GM23248 (cell line): ENCODE data around the gene FAM169A. TPM values are rescaled to one million over a fixed set of nuclear protein-coding genes. Genes with fewer than 3 reads are reported as not detected.

Source experiments
- DNase-seq: peaks from one replicate; pipeline ENCODE4 v3.0.0-alpha.2; 2015
- H2AFZ ChIP-seq: fragments of 200-600 bp; sonication (generic); 2 replicates; pipeline ENCODE4 v1.6.1; 2016; ENCODE audit warnings: antibody characterized with exemption
- H3F3A ChIP-seq: fragments of 200-600 bp; sonication (generic); 2 replicates; pipeline ENCODE4 v1.6.1; 2016; ENCODE audit warnings: mild to moderate bottlenecking, antibody characterized with exemption, mixed run types; ENCODE audit not compliant: insufficient read depth
- H3K27ac ChIP-seq: fragments of 200-600 bp; sonication (generic); 2 replicates; pipeline ENCODE4 v1.5.1; 2016; ENCODE audit warnings: mild to moderate bottlenecking
- H3K27me3 ChIP-seq: fragments of 200-600 bp; sonication (generic); replicated peaks from 2 replicates; pipeline ENCODE4 v1.6.1; 2016; ENCODE audit warnings: mild to moderate bottlenecking; ENCODE audit not compliant: insufficient read depth
- H3K36me3 ChIP-seq: fragments of 200-600 bp; sonication (generic); 2 replicates; pipeline ENCODE4 v1.6.1; 2016; ENCODE audit warnings: low read depth, mild to moderate bottlenecking
- H3K4me1 ChIP-seq: fragments of 200-600 bp; sonication (generic); 2 replicates; pipeline ENCODE4 v1.6.1; 2016; ENCODE audit warnings: mild to moderate bottlenecking; ENCODE audit not compliant: insufficient read depth
- H3K4me2 ChIP-seq: fragments of 200-600 bp; sonication (generic); one replicate; pipeline ENCODE4 v1.6.1; 2016; ENCODE audit warnings: mild to moderate bottlenecking; ENCODE audit not compliant: unreplicated experiment
- H3K4me3 ChIP-seq: fragments of 200-600 bp; sonication (generic); 2 replicates; pipeline ENCODE4 v1.5.1; 2016; ENCODE audit warnings: mild to moderate bottlenecking
- H3K79me2 ChIP-seq: fragments of 200-600 bp; sonication (generic); 2 replicates; pipeline ENCODE4 v1.6.1; 2016; ENCODE audit warnings: mild to moderate bottlenecking; ENCODE audit not compliant: insufficient read depth
- H3K9ac ChIP-seq: fragments of 200-600 bp; sonication (generic); 2 replicates; pipeline ENCODE4 v1.6.1; 2016; ENCODE audit warnings: mild to moderate bottlenecking
- H3K9me2 ChIP-seq: fragments of 200-600 bp; sonication (generic); 2 replicates; pipeline ENCODE4 v1.6.1; 2016; ENCODE audit warnings: mixed run types, mild to moderate bottlenecking, moderate library complexity; ENCODE audit not compliant: insufficient read depth
- H3K9me3 ChIP-seq: fragments of 200-600 bp; sonication (generic); one replicate; pipeline ENCODE4 v1.6.1; 2017; ENCODE audit warnings: low read depth
- H4K20me1 ChIP-seq: fragments of 200-600 bp; sonication (generic); 2 replicates; pipeline ENCODE4 v1.6.0; 2016; ENCODE audit not compliant: insufficient read depth
- EZH2 ChIP-seq: fragments of 200-600 bp; sonication (generic); IDR thresholded peaks from 2 replicates; pipeline ENCODE4 v1.6.1; 2018; ENCODE audit warnings: antibody characterized with exemption, mild to moderate bottlenecking; ENCODE audit not compliant: insufficient read depth, poor library complexity, severe bottlenecking
- EZH2phosphoT487 ChIP-seq: fragments of 200-600 bp; sonication (generic); IDR thresholded peaks from 2 replicates; pipeline ENCODE4 v1.6.1; 2018; ENCODE audit warnings: antibody characterized with exemption, moderate library complexity, mild to moderate bottlenecking, low read depth; ENCODE audit not compliant: insufficient read depth
- WGBS, 2 experiments: methylation state at CpG; one replicate each; pipeline ENCODE4 v1.1.6; 2015 to 2017; ENCODE audit warnings: low lambda C conversion rate in 2 of 2, low coverage in 1 of 2; ENCODE audit errors: missing lambda C conversion rate in 2 of 2; 5-methylcytosine and 5-hydroxymethylcytosine counted together
- in situ Hi-C: fragments of 300-500 bp; cut with MboI; formaldehyde crosslinking; loops from 2 replicates; pipeline ENCODE4 v1.15.0; 2020
- polyA plus RNA-seq: library from polyadenylated mRNA; unstranded; fragments of >200 nt; fragmentation: Nextera tagmentation; extraction: Ambion mirVana; gene quantifications from 2 replicates; pipeline ENCODE4 v1.2.1, GENCODE V29; 2016
- total RNA-seq: library from RNA; depleted of rRNA; stranded (reverse); fragments of >200 nt; shearing (Covaris generic); gene quantifications from 2 replicates; pipeline ENCODE4 v1.2.3, GENCODE V29; 2014

FAM169A gene
- total and polyA plus RNA-seq, 2 experiments from 2014 or later = 0.08 to 0.22 TPM

DNA sequence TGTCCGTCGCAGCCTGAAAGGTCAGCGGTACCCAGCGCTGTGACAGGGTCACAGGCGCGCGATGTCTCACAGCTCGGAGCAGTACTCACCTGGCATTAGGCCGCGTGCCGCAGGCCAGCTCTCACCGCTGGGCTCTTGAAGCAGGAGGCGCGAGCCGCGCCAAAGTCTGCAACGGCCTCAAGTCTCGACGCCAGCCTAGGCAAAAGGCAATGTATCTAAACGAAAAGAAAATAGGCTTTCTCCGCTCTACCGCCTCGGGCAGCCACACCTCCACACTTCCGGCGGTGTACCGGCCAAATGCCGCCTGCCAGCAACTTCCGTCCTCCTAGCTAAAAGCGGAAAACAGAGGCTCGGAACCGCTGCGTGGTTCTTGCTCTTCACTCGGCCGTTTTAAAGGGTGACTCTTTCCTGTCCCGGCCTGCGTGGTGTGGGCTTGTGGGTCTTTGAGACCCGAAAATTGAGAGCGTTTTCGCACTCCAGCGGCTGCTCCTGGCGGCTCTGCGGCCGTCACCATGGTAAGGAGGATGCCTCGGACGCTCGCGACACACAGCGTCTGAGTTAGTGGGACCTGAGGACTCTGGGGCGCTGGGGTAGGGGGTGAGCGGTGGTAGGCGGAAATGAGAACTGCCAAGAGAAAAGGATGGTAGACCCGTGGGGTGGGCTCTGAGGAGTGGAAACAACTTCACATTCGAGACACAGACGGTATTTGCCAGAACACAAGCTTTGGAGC is 99.2 kb downstream of the FAM169A start, which contains the start of the genes GFM2 and NSA2:
GFM2 (minus strand) TSS at position 269 of the 730 bp plus-strand sequence. CDS start 3,375 bp downstream, outside the sequence.
NSA2 (plus strand) TSS at position 401 of the 730 bp plus-strand sequence; CDS start at position 513, 112 bp downstream.
- WGBS, 2 experiments = 1% methylated on average over 47 to 52 of the region's 54 CpGs
- Histone ChIP-seq H3K9me2 (no peaks in the 10 kb centered on the region), H3K36me3 (peaks cover 23% of the 10 kb centered on the region), H2AFZ (peak within 1 kb of the TSS; percentile 99), H3K27ac (peak within 1 kb of the TSS; percentile 58), H3K4me1 (peaks cover 43% of the 10 kb centered on the region), H3F3A (peaks cover 22% of the 10 kb centered on the region), H3K27me3 (no peaks in the 10 kb centered on the region), H3K9ac (peak within 1 kb of the TSS; percentile 85), H3K4me2 (peak within 1 kb of the TSS; percentile 80), H3K9me3 (no peaks in the 10 kb centered on the region), H3K4me3 (peak within 1 kb of the TSS; percentile 98), H4K20me1 (no peaks in the 10 kb centered on the region), H3K79me2 (peaks cover 75% of the 10 kb centered on the region)
- DNase-seq = peak; percentile 97
- TF ChIP-seq EZH2phosphoT487 = no peak
- TF ChIP-seq EZH2 = no peak
- in situ Hi-C loops = no loop called here

DNA sequence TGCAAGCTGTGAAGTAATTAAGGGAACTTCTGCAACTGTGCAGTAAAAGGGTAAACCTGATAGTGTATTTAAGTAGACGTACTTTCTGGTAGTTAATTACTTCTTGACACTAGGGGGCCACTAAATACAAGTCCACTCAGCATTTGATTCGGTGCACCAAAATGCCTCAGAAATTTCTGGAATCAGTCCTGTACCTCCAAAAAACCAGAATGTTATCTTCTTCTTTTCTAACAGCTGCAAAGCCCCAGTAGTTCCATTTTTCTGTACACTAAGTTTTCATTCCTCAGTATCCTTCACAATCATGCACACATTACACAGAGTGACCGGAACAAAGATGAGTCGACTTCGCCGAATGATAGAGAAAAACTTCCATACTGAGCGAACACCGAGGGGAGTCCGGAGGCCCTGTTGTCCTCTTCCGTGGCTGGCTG is 99.8 kb downstream of the FAM169A start:
- Histone ChIP-seq H4K20me1 (no peaks in the 10 kb centered on the region), H3K9ac (peak overlapping the region; percentile 85), H3F3A (peaks cover 27% of the 10 kb centered on the region), H3K4me2 (peak overlapping the region; percentile 75), H3K9me2 (no peaks in the 10 kb centered on the region), H3K27me3 (no peaks in the 10 kb centered on the region), H2AFZ (peak overlapping the region; percentile 99), H3K36me3 (peaks cover 22% of the 10 kb centered on the region), H3K4me3 (peak overlapping the region; percentile 98), H3K27ac (peak overlapping the region; percentile 43; the same call in 1 of the 2 replicates), H3K79me2 (peaks cover 80% of the 10 kb centered on the region), H3K9me3 (no peaks in the 10 kb centered on the region), H3K4me1 (peaks cover 43% of the 10 kb centered on the region)
- in situ Hi-C loops = no loop called here
- 0 to 1% methylated on average over 10 of the region's 10 CpGs for WGBS, 2 experiments
- no peak for TF ChIP-seq EZH2phosphoT487
- no peak for TF ChIP-seq EZH2
- DNase-seq = peak; percentile 84

DNA sequence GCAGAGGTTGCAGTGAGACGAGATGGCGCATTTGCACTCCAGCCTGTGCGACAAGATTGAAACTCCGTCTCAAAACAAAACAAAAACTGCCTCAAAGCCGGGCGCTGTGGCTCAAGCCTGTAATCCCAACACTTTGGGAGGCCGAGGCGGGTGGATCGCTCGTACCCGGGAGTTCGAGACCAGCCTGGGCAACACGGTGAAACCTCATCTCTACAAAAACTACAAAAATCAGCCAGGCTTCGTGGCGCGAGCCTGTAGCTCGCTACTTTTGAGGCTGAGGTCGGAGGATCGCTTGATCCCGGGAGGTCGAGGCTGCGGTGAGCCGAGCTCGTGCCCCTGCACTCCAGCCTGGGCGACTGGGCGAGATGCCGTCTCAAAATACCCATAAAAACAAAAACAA is 100.3 kb downstream of the FAM169A start:
- 62% methylated on average over 27 of the region's 27 CpGs for WGBS, 2 experiments
- peak overlapping the region; percentile 75 for H3K4me2 ChIP-seq
- H3K4me3 ChIP-seq = peak overlapping the region; percentile 98
- H3F3A ChIP-seq = peaks cover 27% of the 10 kb centered on the region
- in situ Hi-C loops = no loop called here
- TF ChIP-seq EZH2 = no peak
- TF ChIP-seq EZH2phosphoT487 = no peak
- DNase-seq = peak; percentile 3
- no peaks in the 10 kb centered on the region for H3K9me2 ChIP-seq
- H3K9ac ChIP-seq = peak overlapping the region; percentile 85
- peaks cover 86% of the 10 kb centered on the region for H3K79me2 ChIP-seq
- no peaks in the 10 kb centered on the region for H3K9me3 ChIP-seq
- H4K20me1 ChIP-seq = no peaks in the 10 kb centered on the region
- no peaks in the 10 kb centered on the region for H3K27me3 ChIP-seq
- peaks cover 17% of the 10 kb centered on the region for H3K36me3 ChIP-seq
- H3K27ac ChIP-seq = no peak overlapping the region
- H3K4me1 ChIP-seq = peaks cover 43% of the 10 kb centered on the region
- peak overlapping the region; percentile 99 for H2AFZ ChIP-seq

DNA sequence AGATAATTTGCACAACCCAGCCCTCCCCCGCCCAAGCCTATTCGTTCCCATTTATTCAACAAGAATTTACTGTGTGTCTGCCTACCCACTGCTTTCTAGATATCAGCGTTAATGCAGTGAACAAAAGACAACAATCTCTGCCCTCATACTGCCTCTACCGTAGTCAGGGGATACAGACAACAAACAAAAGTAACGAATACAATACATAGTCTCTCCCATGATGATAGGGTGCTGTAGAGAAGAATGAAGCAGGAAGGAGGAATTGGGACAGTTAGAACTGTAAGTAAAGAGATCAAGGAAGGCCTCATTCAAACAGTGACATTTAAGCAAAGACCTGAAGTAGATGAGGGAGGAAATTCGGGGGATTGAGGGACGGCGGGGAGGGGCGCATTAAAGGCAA is 101.0 kb downstream of the FAM169A start:
- peaks cover 43% of the 10 kb centered on the region for H3K4me1 ChIP-seq
- peak; percentile 13 for DNase-seq
- H4K20me1 ChIP-seq = no peaks in the 10 kb centered on the region
- H3K27me3 ChIP-seq = no peaks in the 10 kb centered on the region
- H3K4me2 ChIP-seq = peak overlapping the region; percentile 75
- in situ Hi-C loops = no loop called here
- peaks cover 14% of the 10 kb centered on the region for H3K36me3 ChIP-seq
- H3K9ac ChIP-seq = peak overlapping the region; percentile 85; the same call in 1 of the 2 replicates
- H3K9me2 ChIP-seq = no peaks in the 10 kb centered on the region
- no peak overlapping the region for H3K27ac ChIP-seq
- TF ChIP-seq EZH2phosphoT487 (no peak), EZH2 (no peak)
- H3F3A ChIP-seq = peaks cover 27% of the 10 kb centered on the region
- no peak overlapping the region for H2AFZ ChIP-seq
- H3K79me2 ChIP-seq = peaks cover 89% of the 10 kb centered on the region
- WGBS, 2 experiments = 82 to 88% methylated on average over 9 of the region's 9 CpGs
- no peaks in the 10 kb centered on the region for H3K9me3 ChIP-seq
- peak overlapping the region; percentile 98 for H3K4me3 ChIP-seq
